Fibroblast of the aortic adventitia (primary cell): ENCODE data around the gene COX4I1. TPM values are rescaled to one million over a fixed set of nuclear protein-coding genes. Genes with fewer than 3 reads are reported as not detected.

ENCODE experiments used
- DNase-seq: peaks from one replicate; pipeline ENCODE4 v3.0.0-alpha.2; 2010; ENCODE audit warnings: low read depth
- H3K4me3 ChIP-seq: 2 replicates; pipeline ENCODE4 v1.5.1; 2011; ENCODE audit warnings: low read depth, mild to moderate bottlenecking, control low read depth, low read length, moderate library complexity
- CTCF ChIP-seq: IDR thresholded peaks from 2 replicates; pipeline ENCODE4 v1.5.1; 2011; ENCODE audit warnings: mild to moderate bottlenecking, low read length, control low read depth, inconsistent platforms; ENCODE audit not compliant: insufficient read depth
- small RNA-seq: library from RNA; depleted of rRNA; stranded (forward); fragments of <200 nt; gene quantifications from one replicate; pipeline ENCODE3, GENCODE V24; 2012
- total RNA-seq: library from RNA; depleted of rRNA; stranded (reverse); fragments of >200 nt; gene quantifications from 2 replicates; pipeline ENCODE4 v1.2.3, GENCODE V29; 2012; ENCODE audit warnings: low replicate concordance

Gene COX4I1
- total RNA-seq, 1 donor, result 421 TPM

- no peak overlapping the region for H3K4me3 ChIP-seq
- DNase-seq, result no peak
- TF ChIP-seq CTCF, result no peak
Measured at GRCh38 chr16:85856585-85856984, 57.1 kb downstream of the COX4I1 start.

Small RNAs within 50 kb of the gene (small RNA-seq; reads per million reads assigned to genes)
- gene RNU1-103P, result not detected

Other genes with a start within 250 kb of the COX4I1 start
- gene GSE1, start 186.4 kb upstream of the COX4I1 start, total RNA-seq, result 23.1 and 25.2 TPM in 2 replicates
- gene GINS2, start 110.7 kb upstream of the COX4I1 start, total RNA-seq, result 0.08 and 19.1 TPM in 2 replicates
- gene C16orf74, start 48.6 kb upstream of the COX4I1 start, total RNA-seq, result 0.81 and 12.0 TPM in 2 replicates
- 18.6 and 23.8 TPM in 2 replicates for gene EMC8, start 151 bp upstream of the COX4I1 start, total RNA-seq
- not detected in 2 replicates for gene IRF8, start 99.5 kb downstream of the COX4I1 start, total RNA-seq